Chondrocyte (in vitro differentiated cells): Measurements from ENCODE around the gene TMEM178B. TPM values are rescaled to one million over a fixed set of nuclear protein-coding genes. Genes with fewer than 3 reads are reported as not detected.
A peak's percentile ranks its signal among the peaks of the same experiment; 100 is the strongest.

Source experiments
- DNase-seq: peaks from one replicate; pipeline ENCODE4 v3.0.0; 2021; ENCODE audit warnings: mixed read lengths, low spot score
- H3K27ac Mint-ChIP-seq: one replicate; pipeline ENCODE4 v1.8.0; 2021; ENCODE audit warnings: mild to moderate bottlenecking, moderate library complexity, mixed read lengths; ENCODE audit not compliant: unreplicated experiment
- H3K27me3 Mint-ChIP-seq: 2 replicates; pipeline ENCODE4 v1.8.0; 2021; ENCODE audit warnings: low read depth, mixed read lengths
- H3K36me3 Mint-ChIP-seq: 2 replicates; pipeline ENCODE4 v1.8.0; 2021; ENCODE audit warnings: low read depth, mixed read lengths
- H3K4me1 Mint-ChIP-seq: 2 replicates; pipeline ENCODE4 v1.8.0; 2021; ENCODE audit warnings: low read depth, mild to moderate bottlenecking, mixed read lengths
- H3K4me3 Mint-ChIP-seq: one replicate; pipeline ENCODE4 v1.8.0; 2021; ENCODE audit warnings: mild to moderate bottlenecking, moderate library complexity, mixed read lengths; ENCODE audit not compliant: unreplicated experiment
- H3K9me3 Mint-ChIP-seq: 2 replicates; pipeline ENCODE4 v1.8.0; 2021; ENCODE audit warnings: low read depth, mixed read lengths
- CTCF ChIP-seq: fragments of 200-600 bp; sonication (generic); IDR thresholded peaks from 2 replicates; pipeline ENCODE4 v1.5.0; 2021; ENCODE audit warnings: antibody characterized with exemption, mild to moderate bottlenecking, moderate library complexity
- total RNA-seq: library from RNA; stranded (reverse); gene quantifications from 3 replicates; pipeline ENCODE4 v1.2.1, GENCODE V29; 2021

TMEM178B gene
- total RNA-seq, 1 donor from 2014 or later: 0.92 TPM

- Mint-ChIP-seq H3K4me3 (no peak overlapping the region), H3K9me3 (peaks cover 6% of the 10 kb centered on the region), H3K4me1 (peaks cover 66% of the 10 kb centered on the region), H3K27me3 (no peaks in the 10 kb centered on the region), H3K36me3 (no peaks in the 10 kb centered on the region), H3K27ac (no peak overlapping the region)
- DNase-seq: no peak
- TF ChIP-seq CTCF: no peak
Measured at GRCh38 chr7:141358386-141358785, 284.5 kb downstream of the TMEM178B start.

- H3K4me3 Mint-ChIP-seq: no peak overlapping the region
Measured at GRCh38 chr7:141359262-141359661, 285.4 kb downstream of the TMEM178B start.

GRCh38 chr7:141359740-141360415 is 286.0 kb downstream of the TMEM178B start:
- peaks cover 56% of the 10 kb centered on the region for H3K4me1 Mint-ChIP-seq
- no peaks in the 10 kb centered on the region for H3K36me3 Mint-ChIP-seq
- peaks cover 6% of the 10 kb centered on the region for H3K9me3 Mint-ChIP-seq
- H3K4me3 Mint-ChIP-seq: no peak overlapping the region
- no peak for DNase-seq
- no peaks in the 10 kb centered on the region for H3K27me3 Mint-ChIP-seq
- TF ChIP-seq CTCF: no peak
- H3K27ac Mint-ChIP-seq: peak overlapping the region; percentile 36

More at GRCh38 chr7:141359262-141359661, 285.4 kb downstream of the TMEM178B start:
- Mint-ChIP-seq H3K27ac (no peak overlapping the region), H3K36me3 (no peaks in the 10 kb centered on the region), H3K27me3 (no peaks in the 10 kb centered on the region), H3K4me1 (peaks cover 62% of the 10 kb centered on the region), H3K9me3 (peaks cover 6% of the 10 kb centered on the region)
- DNase-seq: no peak
- no peak for TF ChIP-seq CTCF

GRCh38 chr7:141360416-141360760 is 286.5 kb downstream of the TMEM178B start:
- TF ChIP-seq CTCF: no peak
- Mint-ChIP-seq H3K27me3 (no peaks in the 10 kb centered on the region), H3K36me3 (no peaks in the 10 kb centered on the region), H3K4me1 (peaks cover 53% of the 10 kb centered on the region), H3K4me3 (no peak overlapping the region), H3K9me3 (peaks cover 3% of the 10 kb centered on the region), H3K27ac (peak overlapping the region; percentile 36)
- DNase-seq: no peak

- no peak for TF ChIP-seq CTCF
Measured at GRCh38 chr7:141360803-141361202, 286.9 kb downstream of the TMEM178B start.

More at GRCh38 chr7:141360803-141361202, 286.9 kb downstream of the TMEM178B start:
- Mint-ChIP-seq H3K27ac (peak overlapping the region; percentile 71), H3K4me1 (peaks cover 53% of the 10 kb centered on the region), H3K36me3 (no peaks in the 10 kb centered on the region), H3K9me3 (peaks cover 2% of the 10 kb centered on the region), H3K27me3 (no peaks in the 10 kb centered on the region), H3K4me3 (no peak overlapping the region)
- DNase-seq: no peak
